Measurements from ENCODE around the gene ANKRD16. TPM values are rescaled to one million over a fixed set of nuclear protein-coding genes. Genes with fewer than 3 reads are reported as not detected.

The ANKRD16 gene
- total RNA-seq, 1 experiment from 2014 or later, result 6.9 TPM

DNA sequence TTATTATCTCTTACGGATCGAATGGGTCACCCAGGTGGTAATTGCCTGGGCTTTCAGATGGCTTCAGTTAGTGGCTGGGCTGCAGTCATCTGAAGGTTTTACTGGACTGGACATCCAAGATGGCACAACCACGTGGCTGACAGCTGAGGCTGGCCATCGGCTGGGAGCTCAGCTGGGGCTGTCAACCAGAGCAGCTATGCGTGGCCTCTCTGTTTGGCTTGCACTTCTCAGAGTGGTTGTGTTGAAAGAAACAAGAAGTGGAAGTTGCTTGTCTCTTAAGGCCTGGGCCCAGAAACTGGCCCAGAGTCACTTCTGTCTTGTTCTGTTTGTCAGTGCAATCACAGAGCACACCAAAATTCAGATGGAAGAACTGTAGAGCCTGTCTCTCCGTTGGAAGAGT is 70.8 kb downstream of the ANKRD16 start:
- Histone ChIP-seq H3K4me1 (ENCODE audit: control insufficient read depth, insufficient read depth, low read length) (no peaks in the 10 kb centered on the region), H3K9me3 (ENCODE audit: control insufficient read depth, insufficient read depth, low read depth, low read length) (no peaks in the 10 kb centered on the region), H3K36me3 (ENCODE audit: control insufficient read depth, insufficient read depth, low read length) (no peaks in the 10 kb centered on the region), H3K27me3 (ENCODE audit: control insufficient read depth, insufficient read depth, low read length) (no peaks in the 10 kb centered on the region), H3K27ac (ENCODE audit: low read length) (no peak overlapping the region), H3K4me3 (ENCODE audit: low read depth in 2 of 2, low read length in 2 of 2) (no peak overlapping the region)
- BruUV-seq (replicated peaks), result no TSS peak
- ChIA-PET POLR2A (no interaction called here), CTCF (no interaction called here)
- DNase-seq (ENCODE audit: low read depth, low spot score) (no peak), ATAC-seq (no peak)
- in situ Hi-C loops (cut with HindIII; ENCODE audit: low pct_unique_long_range_greater_than_20kb, low sequenced_read_pairs) (no loop called here), intact Hi-C loops (cut with micrococcal nuclease; ENCODE audit: unreplicated experiment) (no loop called here)
- TF ChIP-seq, protein P1, sequence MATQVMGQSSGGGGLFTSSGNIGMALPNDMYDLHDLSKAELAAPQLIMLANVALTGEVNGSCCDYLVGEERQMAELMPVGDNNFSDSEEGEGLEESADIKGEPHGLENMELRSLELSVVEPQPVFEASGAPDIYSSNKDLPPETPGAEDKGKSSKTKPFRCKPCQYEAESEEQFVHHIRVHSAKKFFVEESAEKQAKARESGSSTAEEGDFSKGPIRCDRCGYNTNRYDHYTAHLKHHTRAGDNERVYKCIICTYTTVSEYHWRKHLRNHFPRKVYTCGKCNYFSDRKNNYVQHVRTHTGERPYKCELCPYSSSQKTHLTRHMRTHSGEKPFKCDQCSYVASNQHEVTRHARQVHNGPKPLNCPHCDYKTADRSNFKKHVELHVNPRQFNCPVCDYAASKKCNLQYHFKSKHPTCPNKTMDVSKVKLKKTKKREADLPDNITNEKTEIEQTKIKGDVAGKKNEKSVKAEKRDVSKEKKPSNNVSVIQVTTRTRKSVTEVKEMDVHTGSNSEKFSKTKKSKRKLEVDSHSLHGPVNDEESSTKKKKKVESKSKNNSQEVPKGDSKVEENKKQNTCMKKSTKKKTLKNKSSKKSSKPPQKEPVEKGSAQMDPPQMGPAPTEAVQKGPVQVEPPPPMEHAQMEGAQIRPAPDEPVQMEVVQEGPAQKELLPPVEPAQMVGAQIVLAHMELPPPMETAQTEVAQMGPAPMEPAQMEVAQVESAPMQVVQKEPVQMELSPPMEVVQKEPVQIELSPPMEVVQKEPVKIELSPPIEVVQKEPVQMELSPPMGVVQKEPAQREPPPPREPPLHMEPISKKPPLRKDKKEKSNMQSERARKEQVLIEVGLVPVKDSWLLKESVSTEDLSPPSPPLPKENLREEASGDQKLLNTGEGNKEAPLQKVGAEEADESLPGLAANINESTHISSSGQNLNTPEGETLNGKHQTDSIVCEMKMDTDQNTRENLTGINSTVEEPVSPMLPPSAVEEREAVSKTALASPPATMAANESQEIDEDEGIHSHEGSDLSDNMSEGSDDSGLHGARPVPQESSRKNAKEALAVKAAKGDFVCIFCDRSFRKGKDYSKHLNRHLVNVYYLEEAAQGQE (IDR thresholded peaks at IDR 0.05; ENCODE audit: insufficient read depth in 1 of 2, low read depth in 2 of 2, low read length in 1 of 2), result no peak
- TF ChIP-seq POLR2AphosphoS5 (IDR thresholded peaks at IDR 0.05; ENCODE audit: low read depth, low read length) (no peak), SIN3A (IDR thresholded peaks at IDR 0.05; ENCODE audit: borderline replicate concordance, insufficient read depth, low read depth, low read length) (no peak), TCF7L2 (IDR thresholded peaks at IDR 0.05; ENCODE audit: low read depth, low read length) (no peak)
- TF ChIP-seq, protein P2, sequence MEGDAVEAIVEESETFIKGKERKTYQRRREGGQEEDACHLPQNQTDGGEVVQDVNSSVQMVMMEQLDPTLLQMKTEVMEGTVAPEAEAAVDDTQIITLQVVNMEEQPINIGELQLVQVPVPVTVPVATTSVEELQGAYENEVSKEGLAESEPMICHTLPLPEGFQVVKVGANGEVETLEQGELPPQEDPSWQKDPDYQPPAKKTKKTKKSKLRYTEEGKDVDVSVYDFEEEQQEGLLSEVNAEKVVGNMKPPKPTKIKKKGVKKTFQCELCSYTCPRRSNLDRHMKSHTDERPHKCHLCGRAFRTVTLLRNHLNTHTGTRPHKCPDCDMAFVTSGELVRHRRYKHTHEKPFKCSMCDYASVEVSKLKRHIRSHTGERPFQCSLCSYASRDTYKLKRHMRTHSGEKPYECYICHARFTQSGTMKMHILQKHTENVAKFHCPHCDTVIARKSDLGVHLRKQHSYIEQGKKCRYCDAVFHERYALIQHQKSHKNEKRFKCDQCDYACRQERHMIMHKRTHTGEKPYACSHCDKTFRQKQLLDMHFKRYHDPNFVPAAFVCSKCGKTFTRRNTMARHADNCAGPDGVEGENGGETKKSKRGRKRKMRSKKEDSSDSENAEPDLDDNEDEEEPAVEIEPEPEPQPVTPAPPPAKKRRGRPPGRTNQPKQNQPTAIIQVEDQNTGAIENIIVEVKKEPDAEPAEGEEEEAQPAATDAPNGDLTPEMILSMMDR (IDR thresholded peaks at IDR 0.05), result no peak

DNA sequence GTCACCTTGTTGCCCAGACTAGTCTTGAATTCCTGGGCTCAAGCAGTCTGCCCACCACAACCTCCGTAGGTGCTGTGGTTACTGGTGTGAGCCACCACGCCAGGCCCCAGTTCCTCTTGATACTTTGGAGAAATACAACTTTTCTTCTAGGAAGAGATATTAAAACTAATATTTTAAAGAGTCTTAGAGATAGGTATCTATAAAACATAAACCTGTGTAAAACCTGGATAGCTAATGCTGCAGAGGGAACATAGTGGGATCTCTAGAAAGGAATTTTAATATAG is 71.7 kb downstream of the ANKRD16 start:
- ChIA-PET POLR2A (no interaction called here), CTCF (no interaction called here)
- ATAC-seq (no peak), DNase-seq (ENCODE audit: low read depth, low spot score) (no peak)
- H3K36me3 ChIP-seq (ENCODE audit: control insufficient read depth, insufficient read depth, low read length), result no peaks in the 10 kb centered on the region; the same call in 1 of the 2 replicates
- intact Hi-C loops (cut with micrococcal nuclease; ENCODE audit: unreplicated experiment), result no loop called here
- no peaks in the 10 kb centered on the region for H3K9me3 ChIP-seq (ENCODE audit: control insufficient read depth, insufficient read depth, low read depth, low read length)
- H3K27ac ChIP-seq (ENCODE audit: low read length), result no peak overlapping the region
- no peaks in the 10 kb centered on the region for H3K27me3 ChIP-seq (ENCODE audit: control insufficient read depth, insufficient read depth, low read length)
- no peak for TF ChIP-seq SIN3A (IDR thresholded peaks at IDR 0.05; ENCODE audit: borderline replicate concordance, insufficient read depth, low read depth, low read length)
- TF ChIP-seq, protein P1 (IDR thresholded peaks at IDR 0.05; ENCODE audit: insufficient read depth in 1 of 2, low read depth in 2 of 2, low read length in 1 of 2), result no peak
- TF ChIP-seq, protein P2 (IDR thresholded peaks at IDR 0.05), result no peak
- TF ChIP-seq TCF7L2 (IDR thresholded peaks at IDR 0.05; ENCODE audit: low read depth, low read length), result no peak
- no peak for TF ChIP-seq POLR2AphosphoS5 (IDR thresholded peaks at IDR 0.05; ENCODE audit: low read depth, low read length)
- no peaks in the 10 kb centered on the region for H3K4me1 ChIP-seq (ENCODE audit: control insufficient read depth, insufficient read depth, low read length)
- in situ Hi-C loops (cut with HindIII; ENCODE audit: low pct_unique_long_range_greater_than_20kb, low sequenced_read_pairs), result no loop called here
- no TSS peak for BruUV-seq (replicated peaks)
- no peak overlapping the region for H3K4me3 ChIP-seq (ENCODE audit: low read depth in 2 of 2, low read length in 2 of 2)

Measured in Panc1 (cell line).